Activated CD4-positive, alpha-beta T cell treated with anti-CD3 and anti-CD28 coated beads, Interleukin-2, amount 10 ng/mL, durations not matched to agents 7 days and 5 days (primary cell): ENCODE data around the gene ZCCHC10. TPM values are rescaled to one million over a fixed set of nuclear protein-coding genes. Genes with fewer than 3 reads are reported as not detected.
"Not testable (repeated sequence)": the region's sequence is repeated elsewhere in the genome, so short reads cannot be mapped to it uniquely, and the experiment has no call there.

ENCODE experiments used
- CTCF ChIA-PET: fragments of 350-600 bp; sonication (Branson Sonifier 250); formaldehyde crosslinking; loops from one replicate; lab custom pipeline; 2021; ENCODE audit warnings: antibody characterized with exemption; lab: Charles Lee
- POLR2A ChIA-PET: fragments of 350-600 bp; sonication (Branson Sonifier 250); formaldehyde crosslinking; loops from one replicate; lab custom pipeline; 2021; ENCODE audit warnings: antibody characterized with exemption; lab: Charles Lee
- DNase-seq: peaks from one replicate; pipeline ENCODE4 v3.0.0-alpha.2; 2020
- H3K27ac Mint-ChIP-seq: one replicate; pipeline ENCODE4 v1.8.0; 2021; ENCODE audit warnings: mild to moderate bottlenecking, moderate library complexity, mixed read lengths
- H3K27me3 Mint-ChIP-seq: one replicate; pipeline ENCODE4 v1.8.0; 2021; ENCODE audit warnings: mixed read lengths
- H3K36me3 Mint-ChIP-seq: one replicate; pipeline ENCODE4 v1.8.0; 2021; ENCODE audit warnings: low read depth, mixed read lengths
- H3K4me1 Mint-ChIP-seq: one replicate; pipeline ENCODE4 v1.8.0; 2021; ENCODE audit warnings: mixed read lengths
- H3K4me3 Mint-ChIP-seq: one replicate; pipeline ENCODE4 v1.8.0; 2021; ENCODE audit warnings: mild to moderate bottlenecking, moderate library complexity, mixed read lengths
- H3K9me3 Mint-ChIP-seq: one replicate; pipeline ENCODE4 v1.8.0; 2021; ENCODE audit warnings: mixed read lengths
- total RNA-seq, 2 experiments: library from RNA; stranded (reverse); gene quantifications; one replicate each; pipeline ENCODE4 v1.2.3, GENCODE V29; 2021

The ZCCHC10 gene
- total RNA-seq, 2 experiments from 2014 or later: 27.8 to 31.9 TPM

DNA sequence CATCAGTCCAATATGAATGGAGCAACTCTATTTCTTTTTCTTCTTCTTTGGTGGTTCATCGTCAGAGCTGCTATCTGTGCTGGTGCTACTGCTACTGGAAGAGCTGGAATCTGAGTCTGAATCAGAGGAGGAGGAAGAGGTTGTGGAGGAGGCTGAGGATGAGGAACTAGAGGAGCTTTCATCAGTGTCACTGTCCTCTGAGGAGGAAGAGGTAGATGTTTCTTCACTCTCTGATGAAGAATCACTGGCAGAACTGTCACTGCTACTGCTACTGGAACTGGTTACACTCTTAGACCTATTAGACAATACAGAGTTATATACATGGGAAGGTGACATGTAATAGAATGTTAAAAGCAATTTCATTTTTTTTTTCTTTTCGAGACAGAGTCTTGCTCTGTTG, 27.8 kb downstream of the ZCCHC10 start:
- Mint-ChIP-seq H3K36me3 (peaks cover 17% of the 10 kb centered on the region), H3K27ac (no peak overlapping the region), H3K4me3 (no peak overlapping the region), H3K27me3 (no peaks in the 10 kb centered on the region), H3K4me1 (peaks cover 3% of the 10 kb centered on the region), H3K9me3 (no peaks in the 10 kb centered on the region)
- POLR2A ChIA-PET: no interaction called here
- CTCF ChIA-PET: interaction anchor here (1.8 kb wide), 1 partner anchor 27 kb away, joined by 4 read pairs; the partner anchor contains the start of gene ZCCHC10
- no peak for DNase-seq

DNA sequence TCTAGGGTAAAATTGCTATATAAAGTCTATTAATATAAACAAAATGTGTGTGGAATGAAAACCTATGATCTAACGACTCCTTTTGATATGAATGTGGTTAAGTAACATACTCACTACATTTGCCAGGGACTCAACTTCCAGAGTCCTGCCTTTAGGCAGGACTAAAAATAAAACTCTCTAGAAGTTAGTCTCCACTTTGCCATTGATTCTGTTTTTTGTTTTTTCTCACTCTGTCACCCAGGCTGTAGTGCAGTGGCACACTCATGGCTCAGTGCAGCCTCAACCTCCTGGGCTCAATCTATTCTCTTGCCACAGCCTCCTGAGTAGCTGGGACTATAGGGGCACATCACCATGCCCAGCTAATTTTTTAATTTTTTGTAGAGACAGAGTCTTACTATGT, 30.0 kb downstream of the ZCCHC10 start:
- Mint-ChIP-seq H3K27ac (no peak overlapping the region), H3K4me1 (peaks cover 3% of the 10 kb centered on the region), H3K9me3 (no peaks in the 10 kb centered on the region), H3K27me3 (no peaks in the 10 kb centered on the region), H3K4me3 (no peak overlapping the region), H3K36me3 (peaks cover 9% of the 10 kb centered on the region)
- DNase-seq: no peak
- CTCF ChIA-PET: no interaction called here
- POLR2A ChIA-PET: no interaction called here

DNA sequence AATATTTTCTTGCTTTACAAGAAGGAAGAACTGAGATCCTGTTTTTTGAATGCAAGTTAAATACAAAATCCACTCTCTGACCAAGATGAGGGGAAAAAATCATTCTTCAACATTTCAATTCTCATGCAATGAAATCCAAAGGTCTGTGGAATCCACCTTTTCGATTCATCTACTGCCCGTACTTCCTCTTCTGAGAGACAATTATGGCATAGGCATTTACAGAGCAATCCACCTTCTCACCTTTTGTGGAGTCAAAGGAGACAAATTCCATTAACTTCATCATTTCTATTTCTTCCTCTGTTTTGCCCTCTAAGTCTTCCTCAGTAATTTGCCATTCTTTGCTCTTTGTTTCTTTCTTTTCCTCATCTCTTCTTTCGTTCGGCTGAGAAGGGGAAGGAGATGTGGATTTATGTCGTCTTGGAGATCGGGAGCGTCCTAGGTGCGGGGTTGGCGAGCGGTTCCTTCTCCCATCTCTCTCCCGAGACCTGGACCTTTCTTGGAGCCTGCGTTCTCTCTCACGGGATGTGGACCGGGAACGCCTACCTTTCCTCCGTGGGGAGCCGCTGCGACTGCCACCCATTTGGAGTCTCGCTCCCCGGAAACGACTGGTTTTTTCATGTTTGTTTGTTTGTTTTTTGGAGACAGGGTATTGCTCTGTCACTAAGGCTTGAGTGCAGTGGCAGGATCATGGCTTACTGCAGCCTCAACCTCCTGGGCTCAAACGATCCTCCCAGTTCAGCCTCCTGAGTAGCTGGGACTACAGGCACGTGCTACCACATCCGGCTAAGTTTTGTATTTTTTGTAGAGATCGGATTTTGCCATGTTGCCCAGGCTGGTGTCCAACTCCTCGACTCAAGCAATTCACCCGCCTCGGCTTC, 38.6 kb downstream of the ZCCHC10 start:
- no peaks in the 10 kb centered on the region for H3K4me1 Mint-ChIP-seq

GRCh38 chr5:132982971-132983370, 43.4 kb downstream of the ZCCHC10 start:
- H3K9me3 Mint-ChIP-seq, CTCF ChIA-PET, H3K4me3 Mint-ChIP-seq, H3K27me3 Mint-ChIP-seq, H3K36me3 Mint-ChIP-seq, POLR2A ChIA-PET, H3K4me1 Mint-ChIP-seq, DNase-seq, H3K27ac Mint-ChIP-seq: not testable (repeated sequence)

More for the DNA sequence above, 38.6 kb downstream of the ZCCHC10 start:
- CTCF ChIA-PET: no interaction called here
- no peaks in the 10 kb centered on the region for H3K9me3 Mint-ChIP-seq
- DNase-seq: no peak
- no peaks in the 10 kb centered on the region for H3K36me3 Mint-ChIP-seq
- H3K27ac Mint-ChIP-seq: no peak overlapping the region
- H3K4me3 Mint-ChIP-seq: no peak overlapping the region
- POLR2A ChIA-PET: no interaction called here
- peaks cover 3% of the 10 kb centered on the region for H3K27me3 Mint-ChIP-seq

DNA sequence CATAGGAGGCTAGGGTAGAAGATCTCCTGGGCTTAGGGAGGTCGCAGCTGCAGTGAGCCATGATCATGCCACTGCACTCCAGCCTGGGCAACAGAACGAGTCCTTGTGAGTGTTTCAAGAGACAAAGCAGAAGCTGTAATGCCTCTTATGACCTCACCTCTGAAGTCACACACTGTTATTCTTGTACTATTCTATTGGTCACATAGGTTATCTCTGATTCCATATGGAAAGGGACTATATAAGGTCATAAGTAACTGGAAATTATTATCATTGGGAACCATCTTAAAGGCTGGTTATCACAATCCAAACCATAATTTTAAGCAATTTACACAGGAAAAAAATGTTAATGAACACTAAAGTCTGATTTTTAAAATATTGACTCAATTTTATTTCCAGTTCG, 45.1 kb downstream of the ZCCHC10 start:
- ChIA-PET POLR2A (no interaction called here), CTCF (interaction anchor here (0.7 to 1.0 kb wide), 2 partner anchors 33 to 41 kb away, joined by 3 to 5 read pairs; no protein-coding TSS in a partner anchor)
- Mint-ChIP-seq H3K36me3 (no peaks in the 10 kb centered on the region), H3K27me3 (peaks cover 3% of the 10 kb centered on the region), H3K9me3 (peaks cover 10% of the 10 kb centered on the region), H3K27ac (no peak overlapping the region), H3K4me1 (no peaks in the 10 kb centered on the region), H3K4me3 (no peak overlapping the region)
- DNase-seq: no peak

GRCh38 chr5:132979976-132980375, 46.4 kb downstream of the ZCCHC10 start:
- Mint-ChIP-seq H3K36me3 (no peaks in the 10 kb centered on the region), H3K27ac (no peak overlapping the region), H3K4me1 (no peaks in the 10 kb centered on the region), H3K27me3 (peaks cover 1% of the 10 kb centered on the region), H3K9me3 (peaks cover 11% of the 10 kb centered on the region), H3K4me3 (no peak overlapping the region)
- ChIA-PET POLR2A (no interaction called here), CTCF (no interaction called here)
- no peak for DNase-seq

- H3K27ac Mint-ChIP-seq: no peak overlapping the region
- H3K9me3 Mint-ChIP-seq: peaks cover 11% of the 10 kb centered on the region
- no peak for DNase-seq
- ChIA-PET POLR2A (no interaction called here), CTCF (no interaction called here)
- peaks cover under 1% of the 10 kb centered on the region for H3K27me3 Mint-ChIP-seq
- H3K36me3 Mint-ChIP-seq: no peaks in the 10 kb centered on the region
- H3K4me3 Mint-ChIP-seq: no peak overlapping the region
- H3K4me1 Mint-ChIP-seq: no peaks in the 10 kb centered on the region
Observed at GRCh38 chr5:132979367-132979940, 46.9 kb downstream of the ZCCHC10 start.

GRCh38 chr5:132976852-132977251, 49.5 kb downstream of the ZCCHC10 start:
- POLR2A ChIA-PET: no interaction called here
- peaks cover 11% of the 10 kb centered on the region for H3K9me3 Mint-ChIP-seq
- no peak overlapping the region for H3K27ac Mint-ChIP-seq
- CTCF ChIA-PET: interaction anchor here (0.6 to 0.7 kb wide), 3 partner anchors 18 to 611 kb away, joined by 3 to 4 read pairs (median 3); partner anchors contain the start of gene RAD50
- H3K27me3 Mint-ChIP-seq: no peaks in the 10 kb centered on the region
- H3K36me3 Mint-ChIP-seq: no peaks in the 10 kb centered on the region
- H3K4me3 Mint-ChIP-seq: no peak overlapping the region
- no peaks in the 10 kb centered on the region for H3K4me1 Mint-ChIP-seq
- DNase-seq: no peak

DNA sequence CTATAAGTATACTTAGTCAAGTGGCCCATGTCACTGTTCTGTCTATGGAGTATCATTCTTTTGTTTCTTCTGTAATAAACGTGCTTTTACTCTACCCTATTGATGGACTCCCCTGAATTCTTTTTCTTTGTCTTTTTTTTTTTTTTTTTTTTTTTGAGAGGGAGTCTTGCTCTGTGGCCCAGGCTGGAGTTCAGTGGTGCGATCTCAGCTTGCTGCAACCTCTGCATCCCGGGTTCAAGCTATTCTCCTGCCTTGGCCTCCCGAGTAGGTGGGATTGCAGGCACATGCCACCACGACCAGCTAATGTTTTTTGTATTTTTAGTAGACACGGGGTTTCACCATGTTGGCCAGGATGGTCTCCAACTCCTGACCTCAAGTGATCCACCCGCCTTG, 53.9 kb downstream of the ZCCHC10 start:
- DNase-seq, H3K4me3 Mint-ChIP-seq, H3K9me3 Mint-ChIP-seq, H3K27ac Mint-ChIP-seq, H3K36me3 Mint-ChIP-seq, H3K27me3 Mint-ChIP-seq, POLR2A ChIA-PET, H3K4me1 Mint-ChIP-seq: not testable (repeated sequence)
- CTCF ChIA-PET: interaction anchor here (1.5 kb wide), 2 partner anchors 10 to 285 kb away, joined by 4 read pairs; no protein-coding TSS in a partner anchor

- Mint-ChIP-seq H3K36me3 (no peaks in the 10 kb centered on the region), H3K4me3 (no peak overlapping the region), H3K27me3 (no peaks in the 10 kb centered on the region), H3K9me3 (peaks cover 3% of the 10 kb centered on the region), H3K4me1 (no peaks in the 10 kb centered on the region), H3K27ac (no peak overlapping the region)
- CTCF ChIA-PET: interaction anchor here (0.6 to 1.5 kb wide), 3 partner anchors 10 to 284 kb away, joined by 3 to 4 read pairs (median 4); no protein-coding TSS in a partner anchor
- POLR2A ChIA-PET: no interaction called here
- no peak for DNase-seq
Observed at GRCh38 chr5:132971483-132972435, 54.6 kb downstream of the ZCCHC10 start.

GRCh38 chr5:132965120-132965519, 61.2 kb downstream of the ZCCHC10 start:
- H3K36me3 Mint-ChIP-seq: peaks cover 9% of the 10 kb centered on the region
- ChIA-PET POLR2A (no interaction called here), CTCF (interaction anchor here (0.6 kb wide), 1 partner anchor 1276 kb away, joined by 3 read pairs; no protein-coding TSS in a partner anchor)
- no peak for DNase-seq
- peaks cover 21% of the 10 kb centered on the region for H3K4me1 Mint-ChIP-seq
- H3K27me3 Mint-ChIP-seq: no peaks in the 10 kb centered on the region
- no peaks in the 10 kb centered on the region for H3K9me3 Mint-ChIP-seq
- H3K4me3 Mint-ChIP-seq: no peak overlapping the region
- H3K27ac Mint-ChIP-seq: no peak overlapping the region
